Vagina (tissue), 2 donors: ENCODE results near the gene SLC9A7.
A peak's percentile ranks its signal among the peaks of the same experiment; 100 is the strongest.

Experiments used
- POLR2A ChIP-seq, 2 donors: fragments of 450-650 bp; IDR thresholded peaks; one replicate each; pipeline ENCODE4 v1.6.1; 2017; ENCODE audit warnings: antibody characterized with exemption in 2 of 2, mild to moderate bottlenecking in 2 of 2, moderate library complexity in 2 of 2
- TF ChIP-seq, protein P1 (sequence below), 3 experiments: fragments of 450-650 bp in 2 of 3; fragments of 200-600 bp in 1 of 3; sonication (generic) in 1 of 3; IDR thresholded peaks; one replicate each; pipeline ENCODE4 v1.5.1; 2017 to 2019; ENCODE audit warnings: antibody characterized with exemption in 3 of 3, mild to moderate bottlenecking in 2 of 3, moderate library complexity in 2 of 3

- TF ChIP-seq POLR2A (IDR thresholded peaks at IDR 0.05): no peak
- TF ChIP-seq, protein P1, sequence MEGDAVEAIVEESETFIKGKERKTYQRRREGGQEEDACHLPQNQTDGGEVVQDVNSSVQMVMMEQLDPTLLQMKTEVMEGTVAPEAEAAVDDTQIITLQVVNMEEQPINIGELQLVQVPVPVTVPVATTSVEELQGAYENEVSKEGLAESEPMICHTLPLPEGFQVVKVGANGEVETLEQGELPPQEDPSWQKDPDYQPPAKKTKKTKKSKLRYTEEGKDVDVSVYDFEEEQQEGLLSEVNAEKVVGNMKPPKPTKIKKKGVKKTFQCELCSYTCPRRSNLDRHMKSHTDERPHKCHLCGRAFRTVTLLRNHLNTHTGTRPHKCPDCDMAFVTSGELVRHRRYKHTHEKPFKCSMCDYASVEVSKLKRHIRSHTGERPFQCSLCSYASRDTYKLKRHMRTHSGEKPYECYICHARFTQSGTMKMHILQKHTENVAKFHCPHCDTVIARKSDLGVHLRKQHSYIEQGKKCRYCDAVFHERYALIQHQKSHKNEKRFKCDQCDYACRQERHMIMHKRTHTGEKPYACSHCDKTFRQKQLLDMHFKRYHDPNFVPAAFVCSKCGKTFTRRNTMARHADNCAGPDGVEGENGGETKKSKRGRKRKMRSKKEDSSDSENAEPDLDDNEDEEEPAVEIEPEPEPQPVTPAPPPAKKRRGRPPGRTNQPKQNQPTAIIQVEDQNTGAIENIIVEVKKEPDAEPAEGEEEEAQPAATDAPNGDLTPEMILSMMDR (IDR thresholded peaks at IDR 0.05): peak; percentile 31 to 71 (median 58)
These were observed at the start of gene SLC9A7 for GRCh38 chrX:46758956-46759644.
